Neutrophil (primary cell): Measurements from ENCODE around the gene MYO5B.

Source experiments
- H3K27ac ChIP-seq: fragments of 200-600 bp; sonication (generic); 2 replicates; pipeline ENCODE4 v1.5.1; 2016; ENCODE audit warnings: mild to moderate bottlenecking, moderate library complexity
- H3K27me3 ChIP-seq: fragments of 200-600 bp; sonication (generic); 2 replicates; pipeline ENCODE4 v1.6.0; 2016; ENCODE audit warnings: mild to moderate bottlenecking
- H3K36me3 ChIP-seq: fragments of 200-600 bp; sonication (generic); 2 replicates; pipeline ENCODE4 v1.5.1; 2017
- H3K4me1 ChIP-seq, 2 experiments: fragments of 200-600 bp in 1 of 2; sonication (generic) in 1 of 2; 1 replicate in 1 of 2; 2 replicates in 1 of 2; pipeline versions ENCODE4 v1.5.1 to v1.6.1; 2013 to 2016; ENCODE audit warnings: low read depth in 1 of 2, low read length in 1 of 2, mild to moderate bottlenecking in 1 of 2, moderate library complexity in 1 of 2; ENCODE audit not compliant: control insufficient read depth in 1 of 2, insufficient read depth in 1 of 2
- H3K4me3 ChIP-seq, 2 experiments: fragments of 200-600 bp in 1 of 2; sonication (generic) in 1 of 2; 1 replicate in 1 of 2; 2 replicates in 1 of 2; pipeline ENCODE4 v1.5.1; 2013 to 2016; ENCODE audit warnings: low read depth in 1 of 2, low read length in 1 of 2, mild to moderate bottlenecking in 1 of 2, moderate library complexity in 1 of 2
- H3K9me3 ChIP-seq: fragments of 200-600 bp; sonication (generic); 2 replicates; pipeline ENCODE4 v1.5.1; 2016
- TF ChIP-seq, protein P1 (sequence below): fragments of 200-600 bp; sonication (generic); IDR thresholded peaks from 2 replicates; pipeline ENCODE4 v1.5.1; 2016; ENCODE audit warnings: antibody characterized with exemption

Gene MYO5B

DNA sequence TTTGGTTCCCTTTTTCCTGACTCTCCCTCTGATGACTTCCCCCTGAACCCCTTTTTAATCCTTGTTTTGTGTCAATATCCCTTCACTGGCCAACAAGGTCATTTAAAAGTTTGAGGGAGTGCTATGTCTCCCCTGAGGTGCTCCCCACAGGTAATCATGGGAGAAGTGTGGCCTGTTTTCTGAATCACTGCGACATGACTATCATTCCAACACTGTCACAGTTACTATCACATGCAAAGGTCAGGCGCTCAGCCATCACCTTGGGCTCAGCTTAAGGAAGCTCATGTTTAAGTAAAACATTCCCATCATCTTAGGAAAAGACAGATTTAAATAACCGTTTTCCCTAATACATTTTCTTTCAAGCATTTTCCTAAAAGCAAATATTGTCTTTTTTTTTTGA is 360.7 kb downstream of the MYO5B start:
- no peak overlapping the region for H3K27ac ChIP-seq
- H3K4me3 ChIP-seq, result no peak overlapping the region
- peaks cover 11% of the 10 kb centered on the region for H3K27me3 ChIP-seq
- H3K4me1 ChIP-seq, result no peaks in the 10 kb centered on the region
- TF ChIP-seq, protein P1, sequence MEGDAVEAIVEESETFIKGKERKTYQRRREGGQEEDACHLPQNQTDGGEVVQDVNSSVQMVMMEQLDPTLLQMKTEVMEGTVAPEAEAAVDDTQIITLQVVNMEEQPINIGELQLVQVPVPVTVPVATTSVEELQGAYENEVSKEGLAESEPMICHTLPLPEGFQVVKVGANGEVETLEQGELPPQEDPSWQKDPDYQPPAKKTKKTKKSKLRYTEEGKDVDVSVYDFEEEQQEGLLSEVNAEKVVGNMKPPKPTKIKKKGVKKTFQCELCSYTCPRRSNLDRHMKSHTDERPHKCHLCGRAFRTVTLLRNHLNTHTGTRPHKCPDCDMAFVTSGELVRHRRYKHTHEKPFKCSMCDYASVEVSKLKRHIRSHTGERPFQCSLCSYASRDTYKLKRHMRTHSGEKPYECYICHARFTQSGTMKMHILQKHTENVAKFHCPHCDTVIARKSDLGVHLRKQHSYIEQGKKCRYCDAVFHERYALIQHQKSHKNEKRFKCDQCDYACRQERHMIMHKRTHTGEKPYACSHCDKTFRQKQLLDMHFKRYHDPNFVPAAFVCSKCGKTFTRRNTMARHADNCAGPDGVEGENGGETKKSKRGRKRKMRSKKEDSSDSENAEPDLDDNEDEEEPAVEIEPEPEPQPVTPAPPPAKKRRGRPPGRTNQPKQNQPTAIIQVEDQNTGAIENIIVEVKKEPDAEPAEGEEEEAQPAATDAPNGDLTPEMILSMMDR, result no peak
- H3K36me3 ChIP-seq, result no peaks in the 10 kb centered on the region
- no peaks in the 10 kb centered on the region for H3K9me3 ChIP-seq

DNA sequence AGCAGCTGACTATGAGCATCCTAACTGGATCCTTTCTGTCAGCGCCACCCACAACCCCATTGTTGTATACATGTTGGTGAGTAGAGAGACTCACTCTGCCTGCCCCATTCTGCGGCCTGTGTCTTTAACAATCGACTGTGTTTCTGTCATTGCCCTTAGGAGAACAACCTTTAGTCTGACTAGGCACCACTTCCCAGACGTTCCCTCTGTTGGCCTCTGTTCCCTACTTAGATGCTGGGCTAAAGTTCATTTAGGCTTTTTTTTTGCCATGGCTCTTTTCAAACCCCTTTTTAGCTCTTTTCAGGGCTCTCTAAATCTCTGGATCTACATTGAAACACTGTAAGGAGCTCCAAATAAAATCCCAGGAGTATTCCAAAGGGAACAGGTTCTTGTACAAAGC is 361.1 kb downstream of the MYO5B start:
- Histone ChIP-seq H3K27ac (no peak overlapping the region), H3K4me3 (no peak overlapping the region), H3K27me3 (peaks cover 11% of the 10 kb centered on the region), H3K4me1 (no peaks in the 10 kb centered on the region), H3K9me3 (no peaks in the 10 kb centered on the region), H3K36me3 (no peaks in the 10 kb centered on the region)
- TF ChIP-seq, protein P1, result no peak

DNA sequence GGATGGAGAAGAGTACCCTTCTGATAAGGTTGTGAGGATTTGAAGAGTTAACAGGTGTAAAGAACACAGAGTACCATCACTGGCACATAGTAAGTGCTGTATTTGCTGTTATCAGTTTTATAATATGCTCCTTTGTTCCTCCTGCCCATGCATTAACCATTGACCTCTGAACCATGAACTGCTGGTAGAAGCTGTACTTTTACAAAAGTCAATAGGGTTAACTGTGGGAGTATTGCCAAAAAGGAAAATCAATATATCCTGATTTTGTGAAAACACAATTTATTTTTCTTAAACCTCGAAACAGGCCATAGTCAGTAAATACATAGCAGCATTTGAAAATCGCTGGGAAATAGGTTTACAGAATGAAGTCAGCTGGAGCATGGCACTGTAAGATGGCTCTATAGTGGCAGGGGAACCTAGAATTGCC is 362.7 kb downstream of the MYO5B start:
- Histone ChIP-seq H3K9me3 (no peaks in the 10 kb centered on the region), H3K4me3 (no peak overlapping the region), H3K4me1 (no peaks in the 10 kb centered on the region), H3K36me3 (no peaks in the 10 kb centered on the region), H3K27me3 (peaks cover 11% of the 10 kb centered on the region), H3K27ac (no peak overlapping the region)
- TF ChIP-seq, protein P1, result no peak

- Histone ChIP-seq H3K4me1 (no peaks in the 10 kb centered on the region), H3K27ac (no peak overlapping the region), H3K9me3 (no peaks in the 10 kb centered on the region), H3K4me3 (no peak overlapping the region), H3K27me3 (no peaks in the 10 kb centered on the region), H3K36me3 (no peaks in the 10 kb centered on the region)
- TF ChIP-seq, protein P1, result no peak
Observed at GRCh38 chr18:49827996-49828395, 367.0 kb downstream of the MYO5B start.

GRCh38 chr18:49819823-49820671 is 374.9 kb downstream of the MYO5B start:
- Histone ChIP-seq H3K4me1 (no peaks in the 10 kb centered on the region), H3K36me3 (no peaks in the 10 kb centered on the region), H3K4me3 (no peak overlapping the region), H3K9me3 (no peaks in the 10 kb centered on the region), H3K27ac (no peak overlapping the region), H3K27me3 (peaks cover 4% of the 10 kb centered on the region)
- TF ChIP-seq, protein P1, result no peak
